ENCODE results near the gene INO80E. TPM values are rescaled to one million over a fixed set of nuclear protein-coding genes. Genes with fewer than 3 reads are reported as not detected.

The INO80E gene
- polyA plus RNA-seq, 1 of the 3 experiments (the other 2 are of a cell fraction), result 46.6 TPM

GRCh38 chr16:30046588-30046987 lies 50.5 kb downstream of the INO80E start:
- no peak overlapping the region for H3K27ac ChIP-seq (ENCODE audit: low read depth in 2 of 2, low read length in 1 of 2)
- ChIA-PET POLR2A (no interaction called here), CTCF (interaction anchor here (1.5 to 6.1 kb wide), 2 partner anchors 15 to 45 kb away, joined by 6 to 31 read pairs; partner anchors contain the start of genes TBX6 and TLCD3B)
- H3K9ac ChIP-seq, result no peak overlapping the region
- DNase-seq, result no peak
- WGBS (ENCODE audit: low lambda C conversion rate), result 100% methylated on average over 1 of the region's 1 CpG
- H3K27me3 ChIP-seq (ENCODE audit: insufficient read depth), result no peaks in the 10 kb centered on the region
- no peak overlapping the region for H2AFZ ChIP-seq (ENCODE audit: low read depth)
- no peaks in the 10 kb centered on the region for H3K79me2 ChIP-seq (ENCODE audit: insufficient read depth)
- TF ChIP-seq TEAD4 (IDR thresholded peaks at IDR 0.05; ENCODE audit: borderline replicate concordance, insufficient read depth), result no peak
- TF ChIP-seq YY1 (IDR thresholded peaks at IDR 0.05; ENCODE audit: low read depth), result no peak
- TF ChIP-seq FOXJ3 (CRISPR knock-in tag; IDR thresholded peaks at IDR 0.05), result no peak
- TF ChIP-seq GATA2 (CRISPR knock-in tag; IDR thresholded peaks at IDR 0.05), result no peak
- no peak for TF ChIP-seq RCOR1 (IDR thresholded peaks at IDR 0.05; ENCODE audit: low read length)
- TF ChIP-seq RAD21 (IDR thresholded peaks at IDR 0.05; ENCODE audit: low read length), result no peak
- TF ChIP-seq MXI1 (IDR thresholded peaks at IDR 0.05; ENCODE audit: low read depth, low read length), result no peak
- TF ChIP-seq NRF1 (IDR thresholded peaks at IDR 0.05; ENCODE audit: low read depth, low read length), result no peak
- no peak overlapping the region for H3K4me2 ChIP-seq
- no peak overlapping the region for H3K4me3 ChIP-seq (ENCODE audit: low read depth in 2 of 2, low read length in 1 of 2)
- peaks cover 6% of the 10 kb centered on the region for H3F3A ChIP-seq (replicated peaks; ENCODE audit: insufficient read depth)
- no peaks in the 10 kb centered on the region for H4K20me1 ChIP-seq (ENCODE audit: insufficient read depth)
- no peaks in the 10 kb centered on the region for H3K9me2 ChIP-seq
- no peaks in the 10 kb centered on the region for H3K4me1 ChIP-seq (ENCODE audit: control insufficient read depth in 1 of 2, insufficient read depth in 2 of 2, low read depth in 1 of 2, low read length in 1 of 2)
- no peaks in the 10 kb centered on the region for H3K36me3 ChIP-seq (replicated peaks in 1 of 2; ENCODE audit: control insufficient read depth in 1 of 2, insufficient read depth in 2 of 2, low read length in 1 of 2)
- no peaks in the 10 kb centered on the region for H3K9me3 ChIP-seq

GRCh38 chr16:30049871-30050270 lies 53.8 kb downstream of the INO80E start:
- no peaks in the 10 kb centered on the region for H3K36me3 ChIP-seq (replicated peaks in 1 of 2; ENCODE audit: control insufficient read depth in 1 of 2, insufficient read depth in 2 of 2, low read length in 1 of 2)
- H3K9me3 ChIP-seq, result no peaks in the 10 kb centered on the region
- H3K79me2 ChIP-seq (ENCODE audit: insufficient read depth), result peaks cover 22% of the 10 kb centered on the region; the same call in 1 of the 2 replicates
- no peaks in the 10 kb centered on the region for H4K20me1 ChIP-seq (ENCODE audit: insufficient read depth)
- WGBS (ENCODE audit: low lambda C conversion rate), result 93% methylated on average over 8 of the region's 8 CpGs
- peaks cover 5% of the 10 kb centered on the region in 2 experiments; a peak in 2 of 4 replicates for H3K4me1 ChIP-seq (ENCODE audit: control insufficient read depth in 1 of 2, insufficient read depth in 2 of 2, low read depth in 1 of 2, low read length in 1 of 2)
- peaks cover 22% of the 10 kb centered on the region for H3F3A ChIP-seq (replicated peaks; ENCODE audit: insufficient read depth)
- no peak overlapping the region for H3K27ac ChIP-seq (ENCODE audit: low read depth in 2 of 2, low read length in 1 of 2)
- no peaks in the 10 kb centered on the region for H3K27me3 ChIP-seq (ENCODE audit: insufficient read depth)
- TF ChIP-seq PBX3 (IDR thresholded peaks at IDR 0.05), result no peak
- TF ChIP-seq TAF1 (IDR thresholded peaks at IDR 0.05; ENCODE audit: borderline replicate concordance, low read depth, low read length), result no peak
- no peak for TF ChIP-seq RAD21 (IDR thresholded peaks at IDR 0.05; ENCODE audit: low read length)
- TF ChIP-seq SMC3 (IDR thresholded peaks at IDR 0.05; ENCODE audit: low read depth, low read length), result no peak
- no peak for TF ChIP-seq TCF12 (IDR thresholded peaks at IDR 0.05)
- no peak for TF ChIP-seq SIN3A (IDR thresholded peaks at IDR 0.05; ENCODE audit: borderline replicate concordance, low read depth, low read length)
- no peak for TF ChIP-seq NFIC (IDR thresholded peaks at IDR 0.05; ENCODE audit: borderline replicate concordance)
- no peak for TF ChIP-seq FOXJ3 (CRISPR knock-in tag; IDR thresholded peaks at IDR 0.05)
- no peak for TF ChIP-seq CHD2 (IDR thresholded peaks at IDR 0.05; ENCODE audit: low read length, partially characterized antibody)
- no peak for TF ChIP-seq GABPA (IDR thresholded peaks at IDR 0.05; ENCODE audit: low read depth)
- TF ChIP-seq TEAD4 (IDR thresholded peaks at IDR 0.05; ENCODE audit: borderline replicate concordance, insufficient read depth), result no peak
- no peak for TF ChIP-seq USF2 (IDR thresholded peaks at IDR 0.05; ENCODE audit: borderline replicate concordance, low read depth, low read length)
- TF ChIP-seq ELF1 (IDR thresholded peaks at IDR 0.05), result no peak
- no peak for TF ChIP-seq FOXM1 (IDR thresholded peaks at IDR 0.05; ENCODE audit: low read depth)
- no peak for TF ChIP-seq REST (IDR thresholded peaks at IDR 0.05; ENCODE audit: low read depth, low read length)
- TF ChIP-seq ZBTB33 (IDR thresholded peaks at IDR 0.05; ENCODE audit: borderline replicate concordance, low read depth), result no peak
- no peak for TF ChIP-seq RXRA (IDR thresholded peaks at IDR 0.05; ENCODE audit: borderline replicate concordance, low read depth)
- ChIA-PET CTCF (interaction anchor here (1.0 to 6.1 kb wide), 5 partner anchors 9 to 242 kb away, joined by 3 to 31 read pairs (median 4); partner anchors contain the start of genes TBX6 and TLCD3B), POLR2A (no interaction called here)
- H3K9ac ChIP-seq, result no peak overlapping the region
- H2AFZ ChIP-seq (ENCODE audit: low read depth), result no peak overlapping the region
- no peaks in the 10 kb centered on the region for H3K9me2 ChIP-seq
- no peak for DNase-seq
- H3K4me2 ChIP-seq, result no peak overlapping the region
- H3K4me3 ChIP-seq (ENCODE audit: low read depth in 2 of 2, low read length in 1 of 2), result no peak overlapping the region

Measured in SK-N-SH (cell line).